ENCODE results near the gene AMELY.
"Not testable (repeated sequence)": the region's sequence is repeated elsewhere in the genome, so short reads cannot be mapped to it uniquely, and the experiment has no call there.

The AMELY gene

GRCh38 chrY:6911253-6911881 lies at the start of gene AMELY:
AMELY (minus strand) TSS chrY:6911752; CDS start chrY:6872608, 39,144 bp downstream.
- DNase-seq (ENCODE audit: low read depth in 2 of 2), result no peak

- no peak for DNase-seq (ENCODE audit: low read depth in 2 of 2)
Observed at GRCh38 chrY:6949947-6950346, 38.4 kb upstream of the AMELY start.

- no peak for DNase-seq (ENCODE audit: low read depth in 2 of 2)
Observed at GRCh38 chrY:6948378-6948777, 36.8 kb upstream of the AMELY start.

GRCh38 chrY:6947695-6948094 lies 36.1 kb upstream of the AMELY start:
- DNase-seq (ENCODE audit: low read depth in 2 of 2), result no peak

GRCh38 chrY:6935497-6935896 lies 23.9 kb upstream of the AMELY start:
- no peak for DNase-seq (ENCODE audit: low read depth in 2 of 2)

GRCh38 chrY:6931779-6932396 lies 20.3 kb upstream of the AMELY start:
- no peak for DNase-seq (ENCODE audit: low read depth in 2 of 2)

- no peak for DNase-seq (ENCODE audit: low read depth in 2 of 2)
Observed at GRCh38 chrY:6929237-6929636, 17.7 kb upstream of the AMELY start.

GRCh38 chrY:6928265-6928664 lies 16.7 kb upstream of the AMELY start:
- DNase-seq (ENCODE audit: low read depth in 2 of 2), result no peak

- DNase-seq (ENCODE audit: low read depth in 2 of 2), result no peak
Observed at GRCh38 chrY:6921061-6921460, 9.5 kb upstream of the AMELY start.

GRCh38 chrY:6913362-6913761 lies 1.8 kb upstream of the AMELY start:
- DNase-seq (ENCODE audit: low read depth in 2 of 2), result no peak

- no peak for DNase-seq (ENCODE audit: low read depth in 2 of 2)
Observed at GRCh38 chrY:6910372-6911252, 940 bp downstream of the AMELY start, which contains the start of gene TBL1Y. TBL1Y (plus strand) TSS chrY:6910697; CDS start chrY:7025085, 114,388 bp downstream.

GRCh38 chrY:6909856-6910255 lies 1.7 kb downstream of the AMELY start:
- no peak for DNase-seq (ENCODE audit: low read depth in 2 of 2)

- DNase-seq (ENCODE audit: low read depth in 2 of 2), result no peak
Observed at GRCh38 chrY:6909118-6909521, 2.4 kb downstream of the AMELY start.

- not testable (repeated sequence) for DNase-seq (ENCODE audit: low read depth in 2 of 2)
Observed at GRCh38 chrY:6908021-6908420, 3.5 kb downstream of the AMELY start.

GRCh38 chrY:6907591-6907990 lies 4.0 kb downstream of the AMELY start:
- DNase-seq (ENCODE audit: low read depth in 2 of 2), result no peak

GRCh38 chrY:6902116-6902515 lies 9.4 kb downstream of the AMELY start:
- DNase-seq (ENCODE audit: low read depth in 2 of 2), result not testable (repeated sequence)

- no peak for DNase-seq (ENCODE audit: low read depth in 2 of 2)
Observed at GRCh38 chrY:6895236-6895635, 16.3 kb downstream of the AMELY start.

GRCh38 chrY:6894496-6894895 lies 17.1 kb downstream of the AMELY start:
- no peak for DNase-seq (ENCODE audit: low read depth in 2 of 2)

GRCh38 chrY:6849384-6849783 lies 62.2 kb downstream of the AMELY start:
- DNase-seq (ENCODE audit: low read depth in 2 of 2), result no peak

- DNase-seq (ENCODE audit: low read depth in 2 of 2), result not testable (repeated sequence)
Observed at GRCh38 chrY:6842650-6843049, 68.9 kb downstream of the AMELY start.
